Prostate gland (tissue), 2 donors: ENCODE measurements around the gene DGAT2. TPM values are rescaled to one million over a fixed set of nuclear protein-coding genes. Genes with fewer than 3 reads are reported as not detected.

Experiments used
- DNase-seq: peaks from one replicate; pipeline ENCODE4 v3.0.0-alpha.2; 2019; ENCODE audit warnings: low spot score
- H3K27ac ChIP-seq, 2 donors: fragments of 200-600 bp; sonication (generic); 2 replicates each; pipeline ENCODE4 v1.5.1; 2017 to 2019
- H3K27me3 ChIP-seq: fragments of 200-600 bp; sonication (generic); replicated peaks from 2 replicates; pipeline ENCODE4 v1.5.1; 2019; ENCODE audit not compliant: insufficient read depth
- H3K36me3 ChIP-seq, 2 donors: fragments of 200-600 bp; sonication (generic); 1 replicate in 1 of 2; 2 replicates in 1 of 2; pipeline versions ENCODE4 v1.5.1 to v1.8.1; 2017 to 2019
- H3K4me1 ChIP-seq: fragments of 200-600 bp; sonication (generic); replicated peaks from 2 replicates; pipeline ENCODE4 v1.5.1; 2019
- H3K4me3 ChIP-seq, 2 donors: fragments of 200-600 bp; sonication (generic); 2 replicates each; pipeline ENCODE4 v1.5.1; 2017 to 2019
- H3K9me3 ChIP-seq: fragments of 200-600 bp; sonication (generic); 2 replicates; pipeline ENCODE4 v1.5.1; 2017
- CTCF ChIP-seq, 4 experiments: fragments of 200-600 bp in 2 of 4; fragments of 450-650 bp in 2 of 4; sonication (generic) in 2 of 4; IDR thresholded peaks; 1 replicate in 3 of 4; 2 replicates in 1 of 4; pipeline ENCODE4 v1.5.1; 2016 to 2019; ENCODE audit warnings: antibody characterized with exemption in 4 of 4, mild to moderate bottlenecking in 2 of 4, moderate library complexity in 2 of 4
- POLR2A ChIP-seq: fragments of 450-650 bp; IDR thresholded peaks from one replicate; pipeline ENCODE4 v1.6.1; 2016; ENCODE audit warnings: antibody characterized with exemption, mild to moderate bottlenecking
- POLR2AphosphoS5 ChIP-seq: sonication (generic); formaldehyde crosslinking; IDR thresholded peaks from one replicate; pipeline ENCODE4 v1.6.1; 2017; ENCODE audit warnings: antibody characterized with exemption
- WGBS: methylation state at CpG from one replicate; pipeline ENCODE4 v1.1.5; 2018; 5-methylcytosine and 5-hydroxymethylcytosine counted together
- intact Hi-C: fragments of 100-400 bp; cut with DNase I; formaldehyde crosslinking; loops from one replicate; pipeline ENCODE4 v1.14.2; 2022
- total RNA-seq, 2 donors: library from RNA; depleted of rRNA; stranded (reverse); fragments of >200 nt; gene quantifications; one replicate each; pipeline ENCODE4 v1.1.0, GENCODE V29; 2016

Gene DGAT2
- total RNA-seq, 2 donors from 2014 or later: 5.6 to 24.6 TPM

GRCh38 chr11:75801362-75802020, 32.9 kb downstream of the DGAT2 start:
- H3K9me3 ChIP-seq: no peaks in the 10 kb centered on the region
- H3K27ac ChIP-seq: no peak overlapping the region
- no peak overlapping the region for H3K4me3 ChIP-seq
- no peak for DNase-seq
- no peaks in the 10 kb centered on the region for H3K36me3 ChIP-seq
- WGBS: 86% methylated on average over 9 of the region's 9 CpGs
- H3K27me3 ChIP-seq: no peaks in the 10 kb centered on the region
- H3K4me1 ChIP-seq: no peaks in the 10 kb centered on the region
- no peak for TF ChIP-seq POLR2AphosphoS5
- TF ChIP-seq POLR2A: no peak
- TF ChIP-seq CTCF (IDR thresholded peaks at IDR 0.05): no peak
- intact Hi-C loops: loop anchor here (2.0 to 10.0 kb wide), 3 partner anchors 67 to 433 kb away; no protein-coding TSS in a partner anchor

- no peak for DNase-seq
- 91% methylated on average over 12 of the region's 12 CpGs for WGBS
Measured at GRCh38 chr11:75802021-75802912, 33.7 kb downstream of the DGAT2 start.

GRCh38 chr11:75802913-75803820, 34.6 kb downstream of the DGAT2 start:
- 53% methylated on average over 10 of the region's 10 CpGs for WGBS
- peak; percentile 62 for DNase-seq
- peak; percentile 72 to 88 (median 84) for TF ChIP-seq CTCF (IDR thresholded peaks at IDR 0.05)
- no peak for TF ChIP-seq POLR2A
- TF ChIP-seq POLR2AphosphoS5: peak; percentile 18

More at GRCh38 chr11:75802021-75802912, 33.7 kb downstream of the DGAT2 start:
- intact Hi-C loops: loop anchor here (2.0 to 10.0 kb wide), 3 partner anchors 67 to 433 kb away; no protein-coding TSS in a partner anchor
- H3K36me3 ChIP-seq: no peaks in the 10 kb centered on the region
- H3K9me3 ChIP-seq: no peaks in the 10 kb centered on the region
- no peaks in the 10 kb centered on the region for H3K4me1 ChIP-seq
- no peak overlapping the region for H3K4me3 ChIP-seq
- no peak for TF ChIP-seq CTCF (IDR thresholded peaks at IDR 0.05)
- no peak for TF ChIP-seq POLR2AphosphoS5
- TF ChIP-seq POLR2A: no peak
- H3K27ac ChIP-seq: no peak overlapping the region
- H3K27me3 ChIP-seq: no peaks in the 10 kb centered on the region

GRCh38 chr11:75809111-75809510, 40.5 kb downstream of the DGAT2 start:
- 71% methylated on average over 2 of the region's 2 CpGs for WGBS
- DNase-seq: no peak
- no peak overlapping the region for H3K27ac ChIP-seq
- TF ChIP-seq POLR2AphosphoS5: no peak
- no peak for TF ChIP-seq CTCF (IDR thresholded peaks at IDR 0.05)
- no peak for TF ChIP-seq POLR2A
- H3K27me3 ChIP-seq: no peaks in the 10 kb centered on the region
- no peaks in the 10 kb centered on the region for H3K36me3 ChIP-seq
- intact Hi-C loops: loop anchor here (10.0 kb wide), 1 partner anchor 426 kb away; no protein-coding TSS in a partner anchor
- no peak overlapping the region for H3K4me3 ChIP-seq
- no peaks in the 10 kb centered on the region for H3K4me1 ChIP-seq
- no peaks in the 10 kb centered on the region for H3K9me3 ChIP-seq

More at GRCh38 chr11:75802913-75803820, 34.6 kb downstream of the DGAT2 start:
- H3K36me3 ChIP-seq: no peaks in the 10 kb centered on the region
- no peaks in the 10 kb centered on the region for H3K9me3 ChIP-seq
- intact Hi-C loops: loop anchor here (2.0 to 10.0 kb wide), 3 partner anchors 66 to 432 kb away; no protein-coding TSS in a partner anchor
- no peaks in the 10 kb centered on the region for H3K27me3 ChIP-seq
- H3K4me3 ChIP-seq: no peak overlapping the region
- H3K27ac ChIP-seq: no peak overlapping the region
- H3K4me1 ChIP-seq: no peaks in the 10 kb centered on the region
